Upper lobe of left lung (tissue), 6 donors: ENCODE measurements around the gene FOLR2. TPM values are rescaled to one million over a fixed set of nuclear protein-coding genes. Genes with fewer than 3 reads are reported as not detected.

Source experiments
- ATAC-seq, 2 donors: fragments of 200-7000 bp; cut with Tn5 transposase; one replicate each; pipeline ENCODE4 v1.9.1; 2022; ENCODE audit warnings: mild to moderate bottlenecking in 2 of 2, moderate library complexity in 2 of 2; ENCODE audit not compliant: low FRiP score in 2 of 2
- DNase-seq, 2 donors: peaks; one replicate each; pipeline ENCODE4 v3.0.0-alpha.2; 2019 to 2020
- H3K27ac ChIP-seq, 4 donors: fragments of 200-600 bp; sonication (generic); one replicate each; pipeline ENCODE4 v1.5.1; 2016 to 2019
- H3K27me3 ChIP-seq, 4 donors: fragments of 200-600 bp; sonication (generic); one replicate each; pipeline ENCODE4 v1.5.1; 2017 to 2019
- H3K36me3 ChIP-seq, 4 donors: fragments of 200-600 bp; sonication (generic); one replicate each; pipeline ENCODE4 v1.5.1; 2016 to 2019
- H3K4me1 ChIP-seq, 4 donors: fragments of 200-600 bp; sonication (generic); one replicate each; pipeline ENCODE4 v1.5.1; 2018 to 2019
- H3K4me3 ChIP-seq, 4 donors: fragments of 200-600 bp; sonication (generic); one replicate each; pipeline ENCODE4 v1.5.1; 2017 to 2019; ENCODE audit warnings: mild to moderate bottlenecking in 2 of 4, moderate library complexity in 1 of 4
- H3K9me3 ChIP-seq, 4 donors: fragments of 200-600 bp; sonication (generic); one replicate each; pipeline ENCODE4 v1.5.1; 2018 to 2019
- EP300 ChIP-seq, 4 donors: sonication (generic); formaldehyde crosslinking; IDR thresholded peaks; one replicate each; pipeline ENCODE4 v1.5.1; 2017; ENCODE audit warnings: antibody characterized with exemption in 4 of 4, control low read depth in 2 of 4
- POLR2A ChIP-seq, 4 donors: fragments of 450-650 bp; IDR thresholded peaks; one replicate each; pipeline ENCODE4 v1.5.1; 2016 to 2017; ENCODE audit warnings: antibody characterized with exemption in 4 of 4, mild to moderate bottlenecking in 2 of 4
- POLR2AphosphoS5 ChIP-seq, 2 donors: sonication (generic); formaldehyde crosslinking; IDR thresholded peaks; one replicate each; pipeline ENCODE4 v1.5.1; 2017; ENCODE audit warnings: antibody characterized with exemption in 2 of 2
- WGBS, 2 donors: methylation state at CpG; one replicate each; pipeline ENCODE4 v1.1.5; 2017 to 2018; 5-methylcytosine and 5-hydroxymethylcytosine counted together
- total RNA-seq, 6 donors: library from RNA; depleted of rRNA in 4 of 6; stranded (reverse); fragments of >200 nt in 4 of 6; gene quantifications; one replicate each; pipeline versions ENCODE4 v1.1.0 to v1.2.1, GENCODE V29; 2016 to 2021
- TF ChIP-seq, protein P1 (sequence below), 6 experiments: fragments of 450-650 bp in 4 of 6; fragments of 200-600 bp in 2 of 6; sonication (generic) in 2 of 6; IDR thresholded peaks; one replicate each; pipeline ENCODE4 v1.5.1; 2016 to 2019; ENCODE audit warnings: antibody characterized with exemption in 6 of 6
- donor health status: DM: no; HTN: no; CAD: no; lungs with moderate emphysema.
- donor health status: DM: no; HTN: yes; CAD: no; lungs with severe emphysema.

FOLR2 gene
- total RNA-seq, 6 donors from 2014 or later = 4.8 to 28.7 (median 12.8) TPM

DNA sequence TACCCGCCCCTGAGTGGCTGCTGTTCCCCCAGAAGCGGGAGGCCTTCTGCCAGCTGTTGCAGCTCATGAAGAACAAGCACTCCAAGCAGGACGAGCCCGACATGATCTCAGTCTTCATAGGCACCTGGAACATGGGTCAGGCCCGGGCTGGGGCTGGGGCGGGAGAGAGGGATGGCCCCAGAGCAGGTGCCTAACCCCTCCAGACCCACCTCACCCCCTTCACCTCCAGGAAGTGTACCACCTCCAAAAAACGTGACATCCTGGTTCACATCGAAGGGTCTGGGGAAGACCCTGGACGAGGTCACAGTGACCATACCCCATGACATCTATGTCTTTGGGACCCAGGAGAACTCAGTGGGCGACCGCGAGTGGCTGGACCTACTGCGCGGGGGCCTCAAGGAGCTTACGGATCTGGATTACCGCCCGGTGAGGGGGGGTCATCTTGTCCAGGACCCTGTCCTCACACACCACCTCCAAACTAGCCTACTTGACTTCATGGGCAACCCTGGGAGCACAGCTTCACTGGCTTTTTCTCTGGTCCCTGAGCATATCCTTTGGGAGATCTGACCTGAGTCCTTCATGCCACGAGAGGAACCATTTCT lies 14.3 kb downstream of the FOLR2 start:
- Histone ChIP-seq H3K4me1 (peaks cover under 1 to 19% (median 10%) of the 10 kb centered on the region in 4 donors), H3K36me3 (peaks cover 42 to 90% (median 80%) of the 10 kb centered on the region in 4 donors), H3K9me3 (no peaks in the 10 kb centered on the region), H3K27me3 (no peaks in the 10 kb centered on the region), H3K27ac (no peak overlapping the region), H3K4me3 (no peak overlapping the region)
- no peak for TF ChIP-seq POLR2AphosphoS5 (IDR thresholded peaks at IDR 0.05)
- TF ChIP-seq EP300 (IDR thresholded peaks at IDR 0.05) = no peak
- no peak for TF ChIP-seq POLR2A (IDR thresholded peaks at IDR 0.05)
- TF ChIP-seq, protein P1, sequence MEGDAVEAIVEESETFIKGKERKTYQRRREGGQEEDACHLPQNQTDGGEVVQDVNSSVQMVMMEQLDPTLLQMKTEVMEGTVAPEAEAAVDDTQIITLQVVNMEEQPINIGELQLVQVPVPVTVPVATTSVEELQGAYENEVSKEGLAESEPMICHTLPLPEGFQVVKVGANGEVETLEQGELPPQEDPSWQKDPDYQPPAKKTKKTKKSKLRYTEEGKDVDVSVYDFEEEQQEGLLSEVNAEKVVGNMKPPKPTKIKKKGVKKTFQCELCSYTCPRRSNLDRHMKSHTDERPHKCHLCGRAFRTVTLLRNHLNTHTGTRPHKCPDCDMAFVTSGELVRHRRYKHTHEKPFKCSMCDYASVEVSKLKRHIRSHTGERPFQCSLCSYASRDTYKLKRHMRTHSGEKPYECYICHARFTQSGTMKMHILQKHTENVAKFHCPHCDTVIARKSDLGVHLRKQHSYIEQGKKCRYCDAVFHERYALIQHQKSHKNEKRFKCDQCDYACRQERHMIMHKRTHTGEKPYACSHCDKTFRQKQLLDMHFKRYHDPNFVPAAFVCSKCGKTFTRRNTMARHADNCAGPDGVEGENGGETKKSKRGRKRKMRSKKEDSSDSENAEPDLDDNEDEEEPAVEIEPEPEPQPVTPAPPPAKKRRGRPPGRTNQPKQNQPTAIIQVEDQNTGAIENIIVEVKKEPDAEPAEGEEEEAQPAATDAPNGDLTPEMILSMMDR (IDR thresholded peaks at IDR 0.05) = no peak
- ATAC-seq (no peak), DNase-seq (peak in 1 of 2 donors; percentile 17)
- WGBS, 2 donors = 80 to 95% methylated on average over 6 to 18 of the region's 18 CpGs

DNA sequence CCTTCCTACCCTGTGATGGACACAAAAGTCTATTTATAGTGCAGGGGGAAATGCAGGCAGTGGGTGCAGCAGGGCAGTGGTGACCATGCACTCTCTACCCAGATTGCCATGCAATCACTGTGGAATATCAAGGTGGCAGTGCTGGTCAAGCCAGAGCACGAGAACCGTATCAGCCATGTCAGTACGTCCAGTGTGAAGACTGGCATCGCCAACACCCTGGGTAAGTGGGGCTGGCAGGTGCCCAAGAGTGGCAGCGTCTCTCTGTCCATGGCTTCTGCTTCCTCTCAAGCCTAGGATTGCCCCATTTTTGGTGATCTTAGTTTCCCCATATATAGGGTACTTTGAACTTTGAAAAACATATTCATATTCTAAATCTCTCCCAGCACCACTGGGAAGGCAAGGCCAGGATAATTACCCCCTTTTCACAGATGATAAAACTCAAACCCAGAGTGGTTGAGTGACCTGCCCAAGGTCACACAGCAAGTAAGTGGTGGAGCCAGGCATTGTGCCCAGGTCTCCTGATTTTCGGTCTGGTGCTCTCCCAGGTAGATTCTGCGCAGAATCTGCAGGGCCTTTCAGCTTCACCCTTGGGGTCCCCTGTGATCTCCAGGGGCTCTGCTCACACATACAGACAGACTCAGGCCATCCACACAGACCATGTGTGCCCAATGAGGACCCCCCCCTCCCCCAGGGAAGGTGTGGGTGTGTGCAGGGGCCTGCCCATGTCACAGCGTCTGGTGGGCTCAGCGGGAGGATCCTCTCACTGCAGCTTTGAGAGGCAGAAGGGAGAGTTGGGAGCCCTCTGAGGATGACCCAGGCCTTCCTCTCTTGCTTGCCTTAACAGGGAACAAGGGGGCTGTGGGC lies 15.0 kb downstream of the FOLR2 start:
- Histone ChIP-seq H3K9me3 (no peaks in the 10 kb centered on the region), H3K27me3 (no peaks in the 10 kb centered on the region), H3K4me3 (no peak overlapping the region), H3K36me3 (peaks cover 47 to 97% (median 86%) of the 10 kb centered on the region in 4 donors), H3K4me1 (peaks cover 0 to 12% (median 5%) of the 10 kb centered on the region in 4 donors), H3K27ac (no peak overlapping the region)
- TF ChIP-seq POLR2A (IDR thresholded peaks at IDR 0.05) = no peak
- TF ChIP-seq EP300 (IDR thresholded peaks at IDR 0.05) = no peak
- TF ChIP-seq, protein P1 (IDR thresholded peaks at IDR 0.05) = no peak
- TF ChIP-seq POLR2AphosphoS5 (IDR thresholded peaks at IDR 0.05) = no peak
- ATAC-seq = no peak
- peak in 1 of 2 donors; percentile 16 for DNase-seq
- WGBS, 2 donors = 91 to 92% methylated on average over 4 to 9 of the region's 9 CpGs

DNA sequence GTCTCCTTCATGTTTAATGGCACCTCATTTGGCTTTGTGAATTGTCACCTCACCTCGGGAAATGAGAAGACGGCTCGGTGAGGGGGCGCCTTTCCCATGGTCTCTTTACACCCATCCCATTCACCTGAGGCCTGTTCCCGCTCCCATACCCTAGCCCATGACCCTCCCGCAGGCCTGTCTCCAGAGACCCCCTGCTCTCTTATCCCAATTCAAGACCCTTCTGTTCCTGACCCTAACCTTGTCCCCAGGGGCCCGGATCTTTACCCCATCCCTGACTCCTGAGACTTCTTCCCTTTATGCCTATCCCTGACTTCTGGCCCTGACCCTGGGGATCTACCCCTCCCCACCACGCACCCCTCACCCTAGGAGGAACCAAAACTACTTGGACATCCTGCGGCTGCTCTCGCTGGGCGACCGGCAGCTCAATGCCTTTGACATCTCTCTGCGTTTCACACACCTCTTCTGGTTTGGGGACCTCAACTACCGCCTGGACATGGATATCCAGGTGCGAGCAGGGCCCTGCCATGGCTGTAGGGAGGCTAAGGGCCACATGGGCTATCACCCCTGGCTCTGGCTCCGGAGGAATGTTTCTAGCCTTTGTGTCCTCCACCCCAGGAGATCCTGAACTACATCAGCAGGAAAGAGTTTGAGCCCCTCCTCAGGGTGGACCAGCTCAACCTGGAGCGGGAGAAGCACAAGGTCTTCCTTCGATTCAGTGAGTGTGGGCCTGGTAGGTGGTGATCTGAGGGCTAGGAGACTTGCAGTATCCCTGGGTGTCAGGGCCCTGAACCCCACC lies 15.9 kb downstream of the FOLR2 start:
- Histone ChIP-seq H3K27me3 (no peaks in the 10 kb centered on the region), H3K27ac (no peak overlapping the region), H3K36me3 (peaks cover 47 to 100% (median 93%) of the 10 kb centered on the region in 4 donors), H3K4me1 (peaks cover 0 to 10% (median 2%) of the 10 kb centered on the region in 4 donors), H3K4me3 (no peak overlapping the region), H3K9me3 (no peaks in the 10 kb centered on the region)
- peak in 1 of 2 donors; percentile 17 for DNase-seq
- 94 to 96% methylated on average over 17 to 18 of the region's 18 CpGs for WGBS, 2 donors
- no peak for ATAC-seq
- TF ChIP-seq, protein P1 (IDR thresholded peaks at IDR 0.05) = no peak
- no peak for TF ChIP-seq POLR2A (IDR thresholded peaks at IDR 0.05)
- TF ChIP-seq POLR2AphosphoS5 (IDR thresholded peaks at IDR 0.05) = no peak
- no peak for TF ChIP-seq EP300 (IDR thresholded peaks at IDR 0.05)

DNA sequence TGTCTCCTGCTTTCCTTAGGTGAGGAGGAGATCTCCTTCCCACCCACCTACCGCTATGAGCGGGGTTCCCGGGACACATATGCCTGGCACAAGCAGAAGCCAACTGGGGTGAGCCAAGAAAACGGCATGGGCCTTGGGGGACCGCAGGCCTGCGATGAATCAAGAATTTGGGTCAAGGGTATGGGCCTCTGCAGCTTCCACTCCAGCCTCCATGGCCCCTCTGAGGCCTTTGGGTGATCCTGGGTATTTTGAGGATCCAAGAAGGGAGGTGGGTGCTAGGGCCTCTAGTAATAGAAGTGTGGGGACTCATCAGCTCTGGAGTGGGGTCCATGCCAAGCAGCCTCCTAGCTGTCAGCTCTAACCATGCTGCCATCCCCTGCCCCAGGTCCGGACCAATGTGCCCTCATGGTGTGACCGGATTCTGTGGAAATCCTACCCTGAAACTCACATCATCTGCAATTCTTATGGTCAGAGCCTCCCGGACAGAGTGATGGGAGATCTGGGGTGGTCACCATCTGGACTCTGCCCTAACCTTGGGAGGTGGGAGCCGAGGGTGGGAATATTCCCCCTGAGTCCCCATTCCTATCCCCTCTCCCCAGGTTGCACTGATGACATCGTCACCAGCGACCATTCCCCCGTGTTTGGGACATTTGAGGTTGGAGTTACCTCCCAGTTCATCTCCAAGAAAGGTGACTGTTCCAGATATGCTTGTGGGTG lies 16.6 kb downstream of the FOLR2 start:
- no peaks in the 10 kb centered on the region for H3K9me3 ChIP-seq
- peaks cover 47 to 98% (median 94%) of the 10 kb centered on the region in 4 donors for H3K36me3 ChIP-seq
- no peaks in the 10 kb centered on the region for H3K27me3 ChIP-seq
- H3K27ac ChIP-seq = no peak overlapping the region
- DNase-seq (peak in 1 of 2 donors; percentile 8), ATAC-seq (no peak)
- H3K4me1 ChIP-seq = peaks cover 5 to 18% (median 7%) of the 10 kb centered on the region in 4 donors
- no peak overlapping the region for H3K4me3 ChIP-seq
- WGBS, 2 donors = 94 to 97% methylated on average over 11 to 13 of the region's 13 CpGs
- no peak for TF ChIP-seq POLR2A (IDR thresholded peaks at IDR 0.05)
- TF ChIP-seq, protein P1 (IDR thresholded peaks at IDR 0.05) = no peak
- no peak for TF ChIP-seq POLR2AphosphoS5 (IDR thresholded peaks at IDR 0.05)
- no peak for TF ChIP-seq EP300 (IDR thresholded peaks at IDR 0.05)
